SJCRH30 (cell line): ENCODE results near the gene SNAPC5. TPM values are rescaled to one million over a fixed set of nuclear protein-coding genes. Genes with fewer than 3 reads are reported as not detected.
"Not testable (repeated sequence)": the region's sequence is repeated elsewhere in the genome, so short reads cannot be mapped to it uniquely, and the experiment has no call there.

Experiments used
- DNase-seq, 2 experiments: peaks; one replicate each; pipeline ENCODE4 v3.0.0-alpha.2; 2015 to 2020
- H3K27ac ChIP-seq: fragments of 250-450 bp; sonication (Bioruptor Pico); 2 replicates; pipeline ENCODE4 v1.5.1; 2020; ENCODE audit warnings: mild to moderate bottlenecking, moderate library complexity
- H3K27me3 ChIP-seq: fragments of 250-450 bp; sonication (Bioruptor Pico); 2 replicates; pipeline ENCODE4 v1.5.1; 2020; ENCODE audit warnings: mild to moderate bottlenecking, moderate library complexity
- H3K36me3 ChIP-seq: fragments of 250-450 bp; sonication (Bioruptor Pico); 2 replicates; pipeline ENCODE4 v1.5.1; 2020; ENCODE audit warnings: mild to moderate bottlenecking, moderate library complexity
- H3K4me1 ChIP-seq: fragments of 250-450 bp; sonication (Bioruptor Pico); 2 replicates; pipeline ENCODE4 v1.5.1; 2020; ENCODE audit warnings: mild to moderate bottlenecking, moderate library complexity
- H3K4me3 ChIP-seq: fragments of 250-450 bp; sonication (Bioruptor Pico); 2 replicates; pipeline ENCODE4 v1.5.1; 2020; ENCODE audit warnings: mild to moderate bottlenecking, moderate library complexity
- H3K9me3 ChIP-seq: fragments of 250-450 bp; sonication (Bioruptor Pico); replicated peaks from 2 replicates; pipeline ENCODE4 v1.5.1; 2020; ENCODE audit warnings: mild to moderate bottlenecking, moderate library complexity
- total RNA-seq: library from RNA; depleted of rRNA; stranded (reverse); fragments of >200 nt; shearing (Covaris generic); gene quantifications from 2 replicates; pipeline ENCODE4 v1.2.3, GENCODE V29; 2014

SNAPC5 gene
- total RNA-seq, 1 experiment from 2014 or later, result 17.1 TPM

DNA sequence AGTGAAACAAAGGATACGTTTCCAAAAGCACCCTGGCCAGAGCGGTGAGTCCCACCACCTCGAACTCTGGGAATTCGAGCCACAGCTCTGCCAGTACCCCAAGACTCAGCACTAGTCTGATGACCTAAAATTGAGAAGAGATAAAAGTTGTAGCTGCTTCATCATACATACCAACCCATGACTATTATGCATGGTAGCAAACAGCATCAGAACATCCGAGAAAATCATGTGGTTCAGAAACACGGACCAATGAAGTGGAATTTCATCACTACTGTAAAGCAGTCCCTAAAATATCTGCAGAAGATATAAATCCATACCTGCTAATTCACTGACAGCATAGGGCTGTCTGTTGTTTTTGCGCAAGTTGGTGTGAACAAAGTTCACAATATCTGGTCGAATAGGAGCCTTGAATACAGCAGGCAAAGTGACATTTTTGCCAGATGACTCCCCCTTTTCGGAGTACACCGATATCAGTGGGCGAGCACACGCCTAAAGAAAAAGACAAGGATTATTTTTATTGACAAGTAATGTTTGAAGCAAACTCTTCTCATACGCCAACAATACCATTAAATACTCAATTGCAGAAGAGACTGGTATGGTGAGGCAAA is 5.6 kb upstream of the SNAPC5 start:
- peaks cover 62% of the 10 kb centered on the region for H3K36me3 ChIP-seq
- not testable (repeated sequence) for H3K4me1 ChIP-seq, H3K27me3 ChIP-seq, H3K9me3 ChIP-seq, DNase-seq
- peak overlapping the region; percentile 96 for H3K27ac ChIP-seq
- peak overlapping the region; percentile 92 for H3K4me3 ChIP-seq

DNA sequence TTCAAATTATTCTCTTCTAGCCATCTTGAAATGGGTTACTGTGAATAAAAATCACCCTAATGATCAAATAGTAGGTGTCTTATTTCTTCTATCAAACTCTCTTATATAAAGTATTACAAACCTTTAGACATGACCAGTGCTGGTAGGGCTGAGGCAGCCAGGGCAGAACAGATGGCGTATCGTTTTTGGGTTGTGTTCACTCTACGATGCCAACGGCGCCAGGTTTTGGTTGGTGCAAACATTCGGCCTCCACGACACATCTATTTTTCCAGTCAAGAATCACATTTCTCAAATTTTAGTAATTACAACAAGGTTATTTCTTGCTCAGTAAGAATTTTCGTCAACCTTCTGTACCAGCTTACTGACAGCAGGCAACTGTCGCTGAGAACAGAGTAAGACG is 4.9 kb upstream of the SNAPC5 start:
- H3K27me3 ChIP-seq, result no peaks in the 10 kb centered on the region
- H3K36me3 ChIP-seq, result peaks cover 66% of the 10 kb centered on the region
- H3K4me3 ChIP-seq, result peak overlapping the region; percentile 92
- no peaks in the 10 kb centered on the region for H3K9me3 ChIP-seq
- DNase-seq, result no peak
- H3K27ac ChIP-seq, result no peak overlapping the region
- H3K4me1 ChIP-seq, result peaks cover 9% of the 10 kb centered on the region; the same call in 1 of the 2 replicates

DNA sequence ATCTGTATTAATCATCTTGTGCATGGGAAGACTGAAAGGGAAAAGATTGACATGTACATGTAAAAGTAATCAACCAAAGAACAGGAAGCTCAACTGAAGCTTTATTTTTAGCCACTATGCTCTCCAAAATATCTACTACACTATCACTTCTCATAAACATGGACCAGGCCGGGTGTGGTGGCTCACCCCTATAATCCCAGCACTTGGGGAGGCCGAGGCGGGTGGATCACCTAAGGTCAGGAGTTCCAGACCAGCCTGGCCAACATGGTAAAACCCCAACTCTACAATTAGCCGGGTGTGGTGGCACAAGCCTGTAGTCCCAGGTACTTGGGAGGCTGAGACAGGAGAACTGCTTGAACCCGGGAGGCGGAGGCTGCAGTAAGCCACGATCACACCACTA is 2.8 kb upstream of the SNAPC5 start:
- not testable (repeated sequence) for H3K4me1 ChIP-seq, H3K4me3 ChIP-seq, DNase-seq, H3K27ac ChIP-seq, H3K9me3 ChIP-seq, H3K27me3 ChIP-seq
- peaks cover 78% of the 10 kb centered on the region for H3K36me3 ChIP-seq

DNA sequence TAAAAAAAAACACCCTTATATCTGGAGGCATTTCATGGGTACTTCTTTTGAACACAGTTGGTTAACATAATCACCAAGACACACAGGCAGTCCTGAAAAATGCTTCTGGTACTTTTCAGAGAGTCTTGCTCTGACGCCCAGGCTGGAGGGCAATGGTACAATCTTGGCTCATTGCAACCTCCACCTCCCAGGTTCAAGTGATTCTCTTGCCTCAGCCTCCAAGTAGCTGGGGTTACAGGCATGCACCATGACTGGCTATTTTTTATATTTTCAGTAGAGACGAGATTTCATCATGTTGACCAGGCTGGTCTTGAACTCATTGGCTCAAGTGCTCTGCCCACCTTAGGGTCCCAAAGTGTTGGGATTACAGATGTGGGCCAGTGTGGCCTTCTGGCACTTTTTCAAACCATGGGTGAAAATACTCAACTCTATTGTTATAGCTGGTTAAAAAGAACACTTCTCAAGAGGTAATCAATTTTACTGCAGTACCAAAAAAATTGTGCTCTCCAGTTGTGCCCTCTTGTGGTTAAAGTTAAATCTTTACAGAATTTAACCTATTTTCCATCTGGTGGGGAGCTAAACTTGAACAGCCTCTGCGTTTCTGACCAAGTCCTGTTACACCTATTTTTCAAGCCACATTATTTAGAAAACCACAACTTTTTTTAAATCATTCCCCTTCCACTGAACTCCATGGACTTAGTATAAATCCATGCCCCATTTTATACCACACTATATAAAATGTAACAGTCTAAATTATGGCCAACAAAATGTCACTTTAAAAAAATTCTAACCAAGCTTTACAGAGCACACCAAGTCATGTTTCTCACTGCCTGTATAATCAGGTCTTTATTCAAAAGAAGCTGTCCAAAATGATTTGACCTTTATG is 1.2 kb upstream of the SNAPC5 start:
- Histone ChIP-seq H3K4me1 (peaks cover 9% of the 10 kb centered on the region; the same call in 1 of the 2 replicates), H3K27ac (no peak overlapping the region), H3K4me3 (no peak overlapping the region), H3K36me3 (peaks cover 81% of the 10 kb centered on the region), H3K27me3 (no peaks in the 10 kb centered on the region), H3K9me3 (no peaks in the 10 kb centered on the region)
- peak in 1 of 2 experiments; percentile 35 for DNase-seq

GRCh38 chr15:66496951-66497501 is 536 bp downstream of the SNAPC5 start:
- Histone ChIP-seq H3K27me3 (no peaks in the 10 kb centered on the region), H3K4me3 (peak overlapping the region; percentile 57), H3K4me1 (peaks cover 1% of the 10 kb centered on the region; the same call in 1 of the 2 replicates), H3K9me3 (no peaks in the 10 kb centered on the region), H3K36me3 (peaks cover 79% of the 10 kb centered on the region), H3K27ac (peak overlapping the region; percentile 43)
- no peak for DNase-seq

GRCh38 chr15:66494262-66494661 is 3.3 kb downstream of the SNAPC5 start:
- Histone ChIP-seq H3K27me3 (no peaks in the 10 kb centered on the region), H3K9me3 (no peaks in the 10 kb centered on the region), H3K4me3 (no peak overlapping the region), H3K4me1 (no peaks in the 10 kb centered on the region), H3K27ac (no peak overlapping the region), H3K36me3 (peaks cover 59% of the 10 kb centered on the region)
- no peak for DNase-seq

DNA sequence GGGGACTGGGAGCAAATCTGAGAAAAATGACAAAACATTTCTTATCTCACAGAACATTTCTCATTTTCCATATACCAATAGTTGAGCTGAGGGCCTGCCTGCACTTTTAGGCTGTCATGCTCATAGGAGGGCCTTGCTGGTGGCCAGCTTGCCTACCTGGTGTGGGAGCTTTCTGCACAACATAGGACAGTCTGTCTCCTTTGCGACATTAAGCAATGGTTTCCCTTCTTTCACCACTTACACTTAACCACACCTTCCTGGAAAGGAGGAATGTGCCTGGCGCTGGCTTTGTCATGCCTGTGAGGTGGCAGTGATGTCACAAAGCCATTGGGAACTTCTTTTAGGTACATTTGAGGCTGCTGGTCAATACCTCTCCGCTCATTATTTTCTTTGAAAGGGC is 5.7 kb downstream of the SNAPC5 start:
- Histone ChIP-seq H3K4me3 (no peak overlapping the region), H3K36me3 (peaks cover 60% of the 10 kb centered on the region), H3K4me1 (no peaks in the 10 kb centered on the region), H3K27ac (no peak overlapping the region), H3K9me3 (no peaks in the 10 kb centered on the region), H3K27me3 (no peaks in the 10 kb centered on the region)
- DNase-seq, result no peak

DNA sequence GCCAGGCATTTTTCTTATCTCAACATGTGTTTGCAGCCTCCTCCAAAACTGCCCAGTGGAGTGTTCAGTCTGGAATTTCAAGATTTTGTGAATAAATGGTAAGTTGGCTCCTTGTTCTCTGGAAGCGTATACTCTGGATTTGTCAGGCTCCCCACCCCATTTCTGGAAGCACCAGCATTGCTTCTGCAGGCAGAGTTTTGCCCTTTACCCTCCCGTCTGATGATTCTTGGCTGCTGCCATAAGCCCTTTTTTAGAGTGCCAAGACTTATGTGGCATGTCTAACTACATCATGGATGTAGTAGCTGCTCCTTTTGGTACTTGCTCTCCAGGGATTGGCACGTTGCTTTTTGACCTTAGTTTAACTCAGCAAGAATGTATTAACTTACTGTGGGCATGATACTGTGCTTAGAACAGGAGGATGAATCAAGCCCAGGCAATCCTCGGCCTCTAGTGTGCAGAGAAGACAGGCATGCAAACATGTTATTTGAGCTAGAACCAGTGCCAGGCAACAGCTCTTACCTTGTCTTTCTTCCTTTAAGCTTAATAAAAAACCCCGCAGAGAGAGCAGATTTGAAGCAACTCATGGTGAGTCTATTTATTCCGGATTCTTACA is 8.3 kb downstream of the SNAPC5 start:
- H3K27me3 ChIP-seq, result no peaks in the 10 kb centered on the region
- H3K27ac ChIP-seq, result no peak overlapping the region
- H3K4me1 ChIP-seq, result no peaks in the 10 kb centered on the region
- peaks cover 58% of the 10 kb centered on the region for H3K36me3 ChIP-seq
- DNase-seq, result no peak
- H3K9me3 ChIP-seq, result no peaks in the 10 kb centered on the region
- no peak overlapping the region for H3K4me3 ChIP-seq

DNA sequence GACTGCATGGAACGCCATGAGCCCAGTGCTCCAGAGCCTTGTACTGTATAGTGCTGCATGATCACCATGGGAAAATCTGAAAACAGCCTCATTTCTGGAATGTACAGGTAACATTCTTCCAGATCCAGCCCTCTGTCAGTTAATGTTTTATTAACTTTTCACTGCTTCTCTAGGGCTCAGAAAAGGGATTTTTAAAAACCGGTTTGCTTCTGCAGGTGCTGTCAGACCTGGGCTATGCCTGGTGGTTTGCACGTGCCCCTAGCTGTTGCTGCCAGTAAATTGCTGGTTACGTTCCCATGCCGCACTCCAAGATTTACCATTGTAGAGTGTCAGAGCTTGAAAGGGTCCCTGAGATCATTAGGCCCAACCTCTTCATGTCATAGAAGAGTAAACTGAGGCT is 9.0 kb downstream of the SNAPC5 start:
- Histone ChIP-seq H3K9me3 (no peaks in the 10 kb centered on the region), H3K36me3 (peaks cover 57% of the 10 kb centered on the region), H3K27ac (no peak overlapping the region), H3K27me3 (no peaks in the 10 kb centered on the region), H3K4me1 (peaks cover under 1% of the 10 kb centered on the region; the same call in 1 of the 2 replicates), H3K4me3 (no peak overlapping the region)
- no peak for DNase-seq

- H3K4me1 ChIP-seq, result peaks cover 11% of the 10 kb centered on the region
- no peaks in the 10 kb centered on the region for H3K9me3 ChIP-seq
- H3K4me3 ChIP-seq, result no peak overlapping the region
- H3K36me3 ChIP-seq, result peaks cover 50% of the 10 kb centered on the region
- H3K27me3 ChIP-seq, result no peaks in the 10 kb centered on the region
- no peak for DNase-seq
- H3K27ac ChIP-seq, result no peak overlapping the region
Measured at GRCh38 chr15:66486887-66487286, 10.7 kb downstream of the SNAPC5 start.

DNA sequence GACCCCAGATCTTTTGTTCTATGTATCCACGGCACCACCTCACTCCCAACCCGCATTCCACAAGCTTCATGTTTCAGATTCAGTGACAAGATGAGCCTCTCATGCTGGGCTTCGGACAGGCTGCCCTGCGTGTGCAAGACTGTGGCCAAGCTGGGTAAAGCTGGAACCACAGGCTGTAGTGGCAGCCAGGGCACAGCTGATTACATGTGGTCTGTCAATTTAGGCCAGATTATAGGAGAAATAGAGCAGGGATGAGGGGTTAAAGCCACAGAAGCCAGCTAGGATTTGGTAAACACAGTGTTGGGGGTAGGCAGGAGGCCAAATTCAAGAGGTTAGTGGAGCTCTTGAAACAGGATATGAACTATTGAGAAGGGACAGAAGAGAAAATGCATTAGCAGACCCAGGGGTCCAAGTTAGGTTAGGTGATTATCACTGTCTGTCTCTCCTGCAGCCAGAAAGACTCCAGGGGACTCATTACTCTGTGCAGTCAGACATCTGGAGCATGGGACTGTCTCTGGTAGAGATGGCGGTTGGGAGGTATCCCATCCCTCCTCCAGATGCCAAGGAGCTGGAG is 12.9 kb downstream of the SNAPC5 start:
- no peak overlapping the region for H3K4me3 ChIP-seq
- peaks cover 23% of the 10 kb centered on the region for H3K4me1 ChIP-seq
- H3K27me3 ChIP-seq, result no peaks in the 10 kb centered on the region
- peak; percentile 14 to 52 for DNase-seq
- no peaks in the 10 kb centered on the region for H3K9me3 ChIP-seq
- no peak overlapping the region for H3K27ac ChIP-seq
- peaks cover 46% of the 10 kb centered on the region for H3K36me3 ChIP-seq

DNA sequence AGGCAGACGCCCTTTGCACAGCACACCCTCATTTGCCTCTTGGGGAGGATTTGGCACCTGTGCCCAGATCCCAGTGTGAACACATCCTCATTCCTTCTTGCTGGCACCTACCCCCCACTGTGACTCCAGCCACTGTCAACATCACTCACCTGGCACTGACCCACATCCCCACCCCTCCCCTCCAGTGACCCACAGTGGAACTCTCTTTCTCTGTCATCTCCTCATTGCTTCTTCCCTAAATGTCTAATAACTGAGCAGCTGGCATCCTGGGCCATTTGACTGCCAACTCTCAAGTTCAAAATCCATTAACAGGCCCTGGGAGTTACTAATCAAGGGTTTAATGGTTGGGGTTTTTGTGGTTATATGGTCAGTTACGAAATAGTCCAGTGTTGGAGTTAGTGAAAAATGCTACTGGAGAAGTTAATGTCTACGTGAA is 14.4 kb downstream of the SNAPC5 start:
- peak overlapping the region; percentile 7 for H3K27ac ChIP-seq
- peaks cover 23% of the 10 kb centered on the region for H3K4me1 ChIP-seq
- H3K27me3 ChIP-seq, result no peaks in the 10 kb centered on the region
- H3K9me3 ChIP-seq, result no peaks in the 10 kb centered on the region
- peak; percentile 52 to 72 for DNase-seq
- H3K36me3 ChIP-seq, result peaks cover 39% of the 10 kb centered on the region
- H3K4me3 ChIP-seq, result no peak overlapping the region

- no peaks in the 10 kb centered on the region for H3K27me3 ChIP-seq
- peaks cover 23% of the 10 kb centered on the region for H3K4me1 ChIP-seq
- no peak for DNase-seq
- peaks cover 33% of the 10 kb centered on the region for H3K36me3 ChIP-seq
- no peak overlapping the region for H3K4me3 ChIP-seq
- H3K9me3 ChIP-seq, result no peaks in the 10 kb centered on the region
- H3K27ac ChIP-seq, result peak overlapping the region; percentile 7
Measured at GRCh38 chr15:66482539-66482938, 15.0 kb downstream of the SNAPC5 start.

GRCh38 chr15:66481107-66481856 is 16.3 kb downstream of the SNAPC5 start:
- peaks cover 23% of the 10 kb centered on the region for H3K4me1 ChIP-seq
- peak; percentile 43 to 51 for DNase-seq
- peaks cover 21% of the 10 kb centered on the region for H3K36me3 ChIP-seq
- H3K9me3 ChIP-seq, result no peaks in the 10 kb centered on the region
- H3K4me3 ChIP-seq, result no peak overlapping the region
- no peaks in the 10 kb centered on the region for H3K27me3 ChIP-seq
- peak overlapping the region; percentile 10; the same call in 1 of the 2 replicates for H3K27ac ChIP-seq
